ACHN (cell line): Measurements from ENCODE around the gene FAM151B.
"Not testable (repeated sequence)": the region's sequence is repeated elsewhere in the genome, so short reads cannot be mapped to it uniquely, and the experiment has no call there.

Experiments used
- DNase-seq: peaks from one replicate; pipeline ENCODE4 v3.0.0-alpha.2; 2015
- in situ Hi-C: cut with HindIII; loops from 2 replicates; pipeline ENCODE4 v1.10.0; 2017; ENCODE audit warnings: low sequenced_read_pairs, low pct_ligation_motif_present, low pct_unique_long_range_greater_than_20kb

FAM151B gene

DNA sequence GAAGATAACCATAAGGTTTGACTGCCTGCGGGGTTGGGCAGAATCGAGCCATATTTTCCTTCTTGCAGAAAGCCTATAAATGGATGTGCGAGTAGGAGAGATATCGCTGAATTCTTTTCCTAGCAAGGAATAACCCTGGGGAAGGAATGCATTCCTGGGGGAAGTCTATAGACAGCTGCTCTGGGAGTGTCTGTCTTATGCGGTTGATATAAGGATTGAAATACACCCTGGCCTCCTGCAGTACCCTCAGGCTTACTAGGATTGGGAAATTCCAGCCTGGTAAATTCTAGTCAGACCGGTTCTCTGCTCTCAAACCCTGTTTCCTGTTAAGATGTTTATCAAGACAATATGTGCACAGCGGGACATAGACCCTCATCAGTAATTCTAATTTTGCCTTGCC is 5.5 kb downstream of the FAM151B start:
- in situ Hi-C loops, DNase-seq: not testable (repeated sequence)

DNA sequence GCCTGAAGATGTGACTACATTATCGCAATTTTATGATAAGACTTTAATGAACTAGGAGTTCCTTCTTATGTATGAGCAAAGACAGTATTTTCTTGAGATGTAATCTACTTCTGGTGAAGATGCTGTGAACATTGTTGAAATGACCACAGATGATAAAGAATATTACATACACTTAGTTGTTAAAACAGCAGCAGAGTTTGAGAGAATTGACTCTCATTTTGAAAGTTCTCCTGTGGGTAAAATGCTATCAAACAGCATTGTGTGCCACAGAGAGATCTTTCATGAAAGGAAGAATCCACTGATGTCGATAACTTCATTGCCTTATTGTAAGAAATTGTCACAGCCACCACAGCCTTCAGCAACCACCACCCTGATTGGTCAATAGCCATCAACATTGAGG is 8.0 kb downstream of the FAM151B start:
- in situ Hi-C loops: no loop called here
- DNase-seq: no peak

DNA sequence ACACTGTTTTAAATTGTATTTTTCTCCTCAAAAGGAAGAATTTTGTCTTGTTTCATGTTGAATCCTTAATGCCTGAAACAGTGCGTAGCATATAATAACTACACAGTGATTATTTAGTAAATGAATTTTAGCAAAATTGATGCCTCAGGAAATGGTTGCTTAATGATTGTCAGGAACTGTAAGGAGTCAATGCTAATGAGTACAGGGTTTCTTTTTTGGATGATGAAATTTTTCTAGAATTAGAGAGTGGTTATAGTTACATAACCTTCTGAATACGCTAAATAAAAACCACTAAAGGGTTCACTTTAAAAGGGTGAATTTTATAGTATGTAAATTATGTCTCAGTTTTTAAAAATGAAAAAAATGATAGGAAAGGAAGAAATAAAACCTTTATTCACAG is 14.9 kb downstream of the FAM151B start:
- no peak for DNase-seq
- in situ Hi-C loops: no loop called here

DNA sequence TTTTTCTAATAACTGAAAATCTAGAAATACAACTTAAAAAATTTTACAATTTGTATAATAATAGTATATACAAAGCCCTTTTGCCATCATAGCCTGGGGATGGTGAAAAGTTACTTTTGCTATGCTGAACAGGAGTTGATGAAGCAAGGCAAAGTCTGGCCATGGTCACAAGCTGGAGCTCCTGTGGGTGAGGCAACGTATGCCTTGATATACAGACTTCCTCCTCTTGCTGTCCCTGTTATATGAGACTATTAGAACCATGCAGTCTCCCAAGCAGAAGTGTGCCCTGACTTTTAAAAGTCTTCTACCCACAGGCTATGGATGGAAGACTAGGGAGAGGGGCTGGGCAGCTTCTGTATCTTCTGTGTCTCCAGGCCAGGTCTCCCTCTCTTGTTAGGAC is 15.7 kb downstream of the FAM151B start:
- no peak for DNase-seq
- in situ Hi-C loops: no loop called here

DNA sequence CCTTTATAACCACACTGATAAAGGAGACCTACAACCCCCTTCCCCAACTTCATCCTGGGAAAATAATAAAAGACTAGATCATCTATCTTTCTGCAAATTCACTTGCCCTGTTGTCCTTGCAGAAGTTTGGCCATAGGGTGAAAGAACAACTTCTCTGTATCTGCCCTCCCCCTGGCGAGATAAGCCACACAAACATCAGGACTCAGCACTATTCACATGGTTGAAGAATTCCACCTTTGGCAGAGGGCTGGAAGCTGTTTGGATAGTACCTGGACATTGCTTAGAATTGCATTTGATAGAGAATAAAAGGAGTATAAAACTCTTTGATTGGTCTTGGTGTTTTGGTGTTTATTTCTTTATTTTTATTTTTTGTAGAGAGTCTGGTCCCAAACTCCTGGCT is 16.9 kb downstream of the FAM151B start:
- in situ Hi-C loops: no loop called here
- no peak for DNase-seq

DNA sequence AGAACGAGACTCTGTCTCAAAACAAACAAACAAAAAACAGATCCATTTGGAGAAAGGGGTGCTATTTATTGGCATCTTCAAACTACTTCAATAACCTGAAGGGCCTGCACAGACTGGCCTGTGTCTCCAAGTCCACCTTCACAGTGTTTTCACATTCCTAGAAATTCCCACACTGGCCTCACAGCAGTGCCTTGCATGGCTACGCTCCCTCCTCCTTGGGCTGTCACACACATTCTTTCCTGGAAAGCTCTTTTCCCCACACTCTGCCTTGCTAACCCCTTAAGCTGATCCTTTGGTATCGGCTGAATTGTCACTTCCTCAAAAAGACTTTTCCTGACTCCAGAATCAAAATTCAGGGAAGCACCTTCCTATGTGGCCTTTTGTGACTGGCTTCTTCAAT is 19.8 kb downstream of the FAM151B start:
- in situ Hi-C loops: no loop called here
- DNase-seq: no peak

DNA sequence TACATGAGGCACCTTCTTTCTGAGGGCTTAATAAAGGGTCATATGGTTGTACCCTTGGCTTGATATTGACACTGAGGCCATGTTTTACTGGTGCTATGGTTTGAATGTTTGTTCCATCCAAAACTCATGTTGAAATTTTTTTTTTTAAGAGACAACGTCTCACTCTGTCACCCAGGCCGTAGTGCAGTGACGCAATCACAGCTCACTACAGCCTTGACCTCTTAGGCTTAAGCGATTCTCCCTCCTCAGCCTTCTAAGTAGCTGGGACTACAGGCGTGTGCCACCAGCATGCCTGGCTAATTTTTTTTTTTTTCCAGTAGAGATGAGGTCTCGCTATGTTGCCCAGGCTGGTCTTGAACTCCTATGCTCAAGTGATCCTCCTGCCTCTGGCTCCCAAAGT is 20.9 kb downstream of the FAM151B start:
- in situ Hi-C loops: no loop called here
- DNase-seq: no peak

DNA sequence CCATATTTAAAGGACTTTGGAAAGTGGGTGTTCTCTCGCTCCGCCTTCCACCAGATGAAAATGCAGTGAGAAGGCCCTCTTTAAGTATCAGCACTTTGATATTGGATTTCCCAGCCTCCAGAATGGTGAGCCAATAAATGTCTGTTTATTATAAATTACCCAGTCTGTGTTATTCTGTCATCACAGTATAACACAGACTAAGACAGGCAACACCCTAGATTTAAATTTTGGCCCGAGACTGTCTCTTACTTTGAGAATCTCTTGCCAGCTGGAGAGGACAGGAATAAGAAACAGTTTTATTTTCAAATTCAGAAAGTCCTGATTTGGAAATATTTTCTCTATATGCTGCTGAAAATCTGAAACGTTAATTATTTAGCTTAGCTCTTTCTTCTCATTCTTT is 21.5 kb downstream of the FAM151B start:
- no peak for DNase-seq
- in situ Hi-C loops: no loop called here

DNA sequence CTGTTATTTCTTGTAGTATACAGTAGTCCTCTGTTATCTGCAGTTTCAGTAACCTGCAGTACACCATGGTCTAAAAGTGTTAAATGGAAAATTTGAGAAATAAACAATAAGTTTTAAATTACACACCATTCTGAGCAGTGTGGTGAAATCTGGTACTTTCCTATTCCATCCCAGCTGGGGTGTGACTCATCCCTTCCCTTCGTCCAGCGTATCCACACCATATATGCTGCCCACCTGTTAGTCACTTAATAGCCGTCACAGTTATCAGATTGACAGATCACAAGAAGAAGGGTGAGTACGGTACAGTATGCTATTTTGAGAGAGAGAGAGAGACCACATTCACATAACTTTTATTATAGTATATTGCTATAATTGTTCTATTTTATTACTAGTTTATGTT is 28.9 kb downstream of the FAM151B start:
- in situ Hi-C loops: no loop called here
- peak; percentile 62 for DNase-seq

DNA sequence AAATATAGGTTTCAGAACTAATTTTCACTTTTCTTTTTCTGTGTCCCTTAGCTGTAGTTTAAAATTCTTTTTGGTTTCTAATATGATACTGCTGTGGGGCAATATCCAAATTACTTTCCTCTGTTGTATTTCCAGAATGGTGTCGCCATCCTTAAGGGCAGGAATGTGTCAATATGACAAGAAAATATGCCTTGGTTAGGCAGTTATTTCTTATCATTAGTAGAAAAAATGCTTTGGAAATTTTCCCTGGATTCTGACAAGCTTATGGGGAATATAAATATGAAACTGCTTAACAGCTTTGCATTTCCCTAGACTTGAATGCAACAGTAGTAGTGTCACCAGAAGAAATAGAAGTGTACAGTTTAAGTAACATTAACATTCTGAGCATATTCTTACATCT is 52.8 kb downstream of the FAM151B start:
- DNase-seq: no peak
- in situ Hi-C loops: no loop called here

DNA sequence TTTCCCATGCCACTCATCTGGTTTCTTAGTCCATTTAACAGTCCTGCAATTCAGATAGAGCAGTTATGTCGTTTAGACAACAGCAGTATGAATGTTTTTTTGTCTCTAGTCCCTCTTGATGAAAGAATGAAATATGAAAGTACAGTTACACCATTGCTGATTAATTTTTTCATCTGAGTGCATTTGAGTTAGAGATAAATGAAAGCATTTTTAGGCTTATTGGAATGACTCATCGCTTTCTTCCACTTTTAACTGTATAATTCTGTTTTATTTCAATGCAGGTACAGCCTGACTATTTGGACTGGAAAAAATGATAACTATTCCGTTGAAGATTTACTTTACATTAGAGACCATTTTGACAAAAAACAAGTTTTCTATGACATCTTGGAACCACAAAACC is 53.5 kb downstream of the FAM151B start:
- DNase-seq: no peak
- in situ Hi-C loops: no loop called here

DNA sequence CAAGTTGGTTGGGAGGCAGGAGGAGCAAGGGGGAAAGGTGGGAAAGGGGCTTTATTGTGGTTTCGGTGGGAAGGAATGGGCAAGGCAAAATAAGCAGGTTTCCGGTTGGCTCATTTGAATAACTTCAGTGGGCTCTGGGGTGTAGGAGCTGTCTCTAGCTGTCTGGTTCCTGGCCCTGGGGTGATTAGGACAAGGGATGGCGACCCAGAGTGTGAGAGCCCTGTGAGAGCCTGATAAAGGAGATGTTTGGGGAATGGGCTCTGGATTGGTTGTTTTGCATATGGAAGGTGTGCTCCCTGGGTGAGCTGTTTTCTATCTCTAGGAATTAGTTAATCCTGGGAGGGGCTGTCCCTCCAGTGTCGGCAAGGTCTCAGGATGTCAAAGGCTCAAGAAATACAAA is 66.7 kb downstream of the FAM151B start:
- no peak for DNase-seq
- in situ Hi-C loops: no loop called here

DNA sequence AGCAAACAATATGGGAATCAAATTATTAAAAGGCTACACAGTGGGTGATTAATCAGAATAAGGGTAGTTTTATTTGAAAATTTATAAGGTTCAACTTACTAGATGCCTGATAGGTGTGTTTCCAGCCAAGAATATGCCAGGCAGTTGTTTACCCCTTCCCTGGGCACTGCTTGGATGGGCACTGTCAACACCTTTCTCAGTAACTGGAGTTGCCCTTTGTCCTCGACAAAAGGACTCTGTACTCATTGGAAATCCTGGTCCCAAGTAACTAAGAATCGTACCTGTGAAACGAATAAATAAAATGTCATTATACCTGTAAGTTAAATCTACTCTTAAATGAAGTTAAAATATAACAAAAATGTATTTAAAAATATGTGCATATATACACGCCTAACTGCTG is 67.2 kb downstream of the FAM151B start:
- in situ Hi-C loops: no loop called here

DNA sequence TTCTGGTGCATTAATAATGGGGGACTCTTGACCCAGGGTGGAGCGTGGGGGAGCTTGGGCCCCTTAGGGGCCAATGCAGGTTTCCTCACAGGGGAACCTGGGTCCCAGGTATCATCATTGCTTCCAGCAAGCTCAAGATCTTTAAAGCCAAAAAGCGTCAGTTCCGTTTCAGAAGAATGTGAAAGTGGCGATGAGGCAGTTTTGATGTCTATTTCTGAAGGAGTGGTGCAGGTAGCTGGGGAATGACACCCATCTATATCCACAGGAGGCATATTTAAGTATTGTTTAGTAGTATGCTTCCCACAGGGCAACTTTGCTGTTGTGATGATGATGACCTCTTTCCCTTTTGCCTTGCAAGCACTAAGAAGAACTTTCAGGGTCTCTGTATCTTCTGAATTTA is 71.3 kb downstream of the FAM151B start:
- in situ Hi-C loops: no loop called here

More for the DNA sequence above, 67.2 kb downstream of the FAM151B start:
- no peak for DNase-seq

DNA sequence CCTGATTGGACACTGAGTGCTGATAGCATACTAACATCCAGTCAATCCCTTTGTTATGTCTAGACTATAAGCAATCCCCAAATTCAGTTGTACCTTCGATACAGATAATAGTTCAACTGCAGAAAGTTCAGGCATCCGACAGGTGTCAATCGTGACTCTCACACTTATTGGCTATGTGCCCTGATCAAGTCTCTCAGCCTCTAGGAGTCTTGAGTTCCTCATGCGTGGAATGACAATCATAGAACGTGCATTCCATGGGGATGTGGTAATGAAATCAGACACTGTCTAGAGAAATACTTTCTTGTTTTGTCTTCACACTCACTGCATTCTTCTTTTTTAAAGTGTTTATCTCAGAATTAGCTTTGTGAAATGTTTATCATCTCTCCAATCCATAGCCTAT is 77.4 kb downstream of the FAM151B start:
- DNase-seq: peak; percentile 88
- in situ Hi-C loops: no loop called here

More for the DNA sequence above, 71.3 kb downstream of the FAM151B start:
- no peak for DNase-seq

DNA sequence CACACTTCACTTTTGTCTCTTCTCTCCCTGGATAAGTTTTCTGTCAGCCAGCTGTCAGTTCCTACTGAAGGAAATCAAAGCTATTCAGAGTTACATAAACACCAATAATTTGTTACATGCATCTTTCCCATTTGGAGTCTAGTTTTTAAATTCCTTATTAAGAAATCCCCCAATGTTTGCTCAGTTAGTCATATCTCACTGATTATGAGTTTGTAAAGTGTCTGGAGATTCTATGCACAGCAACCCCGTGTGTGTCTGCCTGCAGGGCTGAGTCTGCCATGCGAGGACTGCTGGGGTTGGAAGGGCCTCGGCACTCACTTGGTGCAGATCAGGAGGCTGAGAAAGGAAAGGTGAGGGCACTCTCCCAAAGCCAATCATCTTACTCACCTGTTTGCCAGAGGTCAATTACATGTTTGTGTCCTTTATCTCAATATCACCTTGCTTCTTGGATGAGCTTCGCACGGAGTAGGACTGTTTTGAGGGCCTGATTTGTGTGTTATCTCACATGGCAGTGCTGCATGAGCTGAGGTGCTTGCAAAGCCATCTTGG is 78.9 kb downstream of the FAM151B start:
- DNase-seq: no peak
- in situ Hi-C loops: no loop called here

DNA sequence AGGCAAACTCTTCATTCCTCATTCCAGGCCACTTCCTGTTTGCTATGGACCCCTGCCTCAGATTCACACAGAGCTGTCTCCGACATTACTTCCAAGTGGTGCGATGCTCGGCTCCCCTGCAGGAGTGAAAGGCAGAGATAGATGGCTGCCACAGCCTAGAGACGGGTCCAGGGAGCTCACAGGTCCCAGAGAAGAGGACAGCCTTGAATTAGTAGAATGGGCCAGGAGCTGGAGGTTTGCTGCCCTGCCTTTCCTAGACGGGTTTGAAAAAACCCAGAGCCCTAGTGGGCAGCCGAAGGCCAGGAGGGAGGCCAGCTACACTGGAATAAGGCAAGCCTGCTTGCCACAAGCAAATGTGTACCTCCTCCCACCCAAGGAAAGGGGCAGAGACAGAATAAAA is 80.4 kb downstream of the FAM151B start:
- in situ Hi-C loops: no loop called here
- no peak for DNase-seq

DNA sequence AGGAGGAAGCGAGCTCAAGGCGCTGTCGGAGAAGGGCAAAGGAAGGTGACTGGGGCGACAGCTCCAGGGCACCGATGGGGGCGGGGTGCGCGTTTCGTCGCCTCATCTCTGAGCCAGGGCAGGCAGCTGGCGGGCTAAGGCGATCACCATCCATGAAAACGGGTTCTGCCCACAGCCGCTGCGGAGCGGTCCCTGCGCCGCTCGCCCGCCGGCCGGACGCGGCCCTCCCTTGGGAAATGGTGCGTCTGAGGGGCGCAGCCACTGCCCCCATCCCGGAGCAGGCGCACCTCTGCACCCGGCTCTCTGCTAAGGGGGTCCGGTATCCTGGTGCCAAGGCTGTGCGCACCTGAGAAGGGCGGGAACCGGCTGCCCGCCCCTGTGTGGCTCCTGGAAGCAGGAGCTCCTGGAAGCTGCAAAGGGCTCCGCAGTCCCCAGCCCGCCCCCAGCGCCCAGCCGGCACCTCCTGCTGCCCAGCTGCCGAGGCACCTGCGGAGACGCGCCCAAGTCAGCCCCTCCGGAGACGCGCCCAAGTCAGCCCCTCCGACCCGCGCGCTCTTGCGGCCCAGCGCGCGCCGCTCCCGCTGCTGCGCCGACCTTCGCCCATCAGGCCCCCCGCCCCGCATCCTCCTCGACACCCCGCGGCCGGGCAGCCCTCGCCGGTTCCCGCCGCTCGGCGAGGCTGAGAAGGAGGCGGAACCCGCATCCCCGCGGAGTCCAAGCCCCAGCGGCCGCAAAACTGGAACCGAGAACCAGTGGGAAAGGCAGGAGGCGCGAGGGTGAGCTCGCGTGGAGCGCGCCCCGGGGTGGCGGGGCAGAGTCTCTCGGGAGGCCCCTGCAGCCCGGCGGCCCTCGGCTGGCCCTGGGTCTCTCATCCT is 81.4 kb downstream of the FAM151B start:
- in situ Hi-C loops: no loop called here
- DNase-seq: no peak

DNA sequence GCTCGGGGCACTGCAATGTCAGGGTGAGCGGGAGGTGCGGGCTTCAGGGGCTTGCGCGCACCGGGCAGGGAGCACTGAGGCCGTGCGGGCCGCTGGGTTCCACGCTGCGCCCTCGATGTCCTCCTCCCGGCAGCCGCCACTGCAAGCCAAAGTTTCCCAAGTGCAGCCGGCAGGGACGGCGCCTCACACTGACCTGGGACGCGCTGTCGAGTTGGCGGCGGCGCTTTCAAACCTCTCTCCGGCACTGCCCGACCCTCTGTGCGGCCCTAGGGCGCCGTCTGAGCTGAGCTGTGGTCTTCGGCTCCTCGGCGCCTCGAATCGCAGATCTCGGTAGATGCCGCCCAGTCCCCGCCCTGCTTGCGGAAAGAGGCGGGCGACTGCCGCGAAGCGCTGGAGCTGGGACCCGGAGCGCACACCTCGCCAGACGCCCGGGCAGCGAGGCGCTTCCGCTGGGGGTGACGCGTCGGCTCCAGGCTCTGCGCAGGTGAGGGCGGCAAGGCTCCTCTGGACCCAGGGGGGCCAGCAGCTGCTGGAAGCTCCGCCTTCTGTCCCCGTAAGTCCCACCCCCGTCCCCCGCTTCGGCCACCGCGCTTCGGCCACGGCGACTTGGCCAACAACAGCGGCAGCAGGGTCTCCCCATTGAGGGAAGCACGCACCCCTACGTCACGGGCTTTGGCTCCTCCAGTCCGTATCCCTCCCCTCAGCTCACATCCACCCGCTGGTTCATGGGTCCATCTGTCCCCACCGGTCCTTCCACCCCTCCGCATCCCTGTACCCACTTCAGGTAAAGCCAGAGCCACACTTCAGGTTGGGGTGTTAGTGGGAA is 82.3 kb downstream of the FAM151B start, which contains the start of gene ANKRD34B:
ANKRD34B (minus strand) TSS at position 320 of the 826 bp plus-strand sequence. CDS start 10,261 bp downstream, outside the sequence.
- in situ Hi-C loops: no loop called here
- peak; percentile 41 for DNase-seq
